ENCODE results near the gene EFEMP2. TPM values are rescaled to one million over a fixed set of nuclear protein-coding genes. Genes with fewer than 3 reads are reported as not detected.

The EFEMP2 gene
- total RNA-seq, 1 experiment from 2014 or later, result 23.7 TPM

DNA sequence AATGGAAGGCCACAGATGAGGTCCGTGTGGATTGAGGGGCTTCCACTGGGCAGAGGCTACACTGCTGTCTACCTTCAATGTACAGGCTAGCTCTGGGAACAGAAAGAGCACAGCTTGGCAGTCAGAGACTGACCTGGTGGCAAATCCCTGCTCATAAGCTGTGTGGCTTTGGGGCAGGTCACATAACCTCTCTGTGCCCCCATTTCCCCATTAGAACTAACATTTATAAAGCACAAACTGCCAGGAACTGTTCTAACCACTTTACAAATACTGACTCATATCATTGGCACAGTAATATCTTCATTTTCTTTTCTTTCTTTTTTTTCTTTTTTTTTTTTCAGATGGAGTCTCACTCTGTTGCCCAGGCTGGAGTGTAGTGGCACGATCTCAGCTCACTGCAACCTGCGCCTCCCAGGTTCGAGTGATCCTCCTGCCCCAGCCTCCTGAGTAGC is 24.4 kb upstream of the EFEMP2 start:
- peaks cover 64% of the 10 kb centered on the region for H3K4me1 ChIP-seq (ENCODE audit: control insufficient read depth, insufficient read depth, low read length)
- ChIA-PET CTCF (no interaction called here), POLR2A (interaction anchor here (0.7 to 4.4 kb wide), 4 partner anchors 15 to 217 kb away, joined by 6 to 37 read pairs (median 14); no protein-coding TSS in a partner anchor)
- TF ChIP-seq POLR2AphosphoS5 (IDR thresholded peaks at IDR 0.05; ENCODE audit: low read depth, low read length) (peak; percentile 40; the same call in 1 of the 2 replicates), TCF7L2 (IDR thresholded peaks at IDR 0.05; ENCODE audit: low read depth, low read length) (no peak)
- ATAC-seq (no peak), DNase-seq (ENCODE audit: low read depth, low spot score) (no peak)
- no peaks in the 10 kb centered on the region; the same call in 1 of the 2 replicates for H3K36me3 ChIP-seq (ENCODE audit: control insufficient read depth, insufficient read depth, low read length)
- H3K27ac ChIP-seq (ENCODE audit: low read length), result peak overlapping the region; percentile 87
- no peaks in the 10 kb centered on the region for H3K27me3 ChIP-seq (ENCODE audit: control insufficient read depth, insufficient read depth, low read length)
- intact Hi-C loops (cut with micrococcal nuclease; ENCODE audit: unreplicated experiment) (no loop called here), in situ Hi-C loops (cut with HindIII; ENCODE audit: low pct_unique_long_range_greater_than_20kb, low sequenced_read_pairs) (no loop called here)
- no peaks in the 10 kb centered on the region for H3K9me3 ChIP-seq (ENCODE audit: control insufficient read depth, insufficient read depth, low read depth, low read length)
- peak overlapping the region; percentile 82 to 89 for H3K4me3 ChIP-seq (ENCODE audit: low read depth in 2 of 2, low read length in 2 of 2)
- BruUV-seq (replicated peaks), result no TSS peak

DNA sequence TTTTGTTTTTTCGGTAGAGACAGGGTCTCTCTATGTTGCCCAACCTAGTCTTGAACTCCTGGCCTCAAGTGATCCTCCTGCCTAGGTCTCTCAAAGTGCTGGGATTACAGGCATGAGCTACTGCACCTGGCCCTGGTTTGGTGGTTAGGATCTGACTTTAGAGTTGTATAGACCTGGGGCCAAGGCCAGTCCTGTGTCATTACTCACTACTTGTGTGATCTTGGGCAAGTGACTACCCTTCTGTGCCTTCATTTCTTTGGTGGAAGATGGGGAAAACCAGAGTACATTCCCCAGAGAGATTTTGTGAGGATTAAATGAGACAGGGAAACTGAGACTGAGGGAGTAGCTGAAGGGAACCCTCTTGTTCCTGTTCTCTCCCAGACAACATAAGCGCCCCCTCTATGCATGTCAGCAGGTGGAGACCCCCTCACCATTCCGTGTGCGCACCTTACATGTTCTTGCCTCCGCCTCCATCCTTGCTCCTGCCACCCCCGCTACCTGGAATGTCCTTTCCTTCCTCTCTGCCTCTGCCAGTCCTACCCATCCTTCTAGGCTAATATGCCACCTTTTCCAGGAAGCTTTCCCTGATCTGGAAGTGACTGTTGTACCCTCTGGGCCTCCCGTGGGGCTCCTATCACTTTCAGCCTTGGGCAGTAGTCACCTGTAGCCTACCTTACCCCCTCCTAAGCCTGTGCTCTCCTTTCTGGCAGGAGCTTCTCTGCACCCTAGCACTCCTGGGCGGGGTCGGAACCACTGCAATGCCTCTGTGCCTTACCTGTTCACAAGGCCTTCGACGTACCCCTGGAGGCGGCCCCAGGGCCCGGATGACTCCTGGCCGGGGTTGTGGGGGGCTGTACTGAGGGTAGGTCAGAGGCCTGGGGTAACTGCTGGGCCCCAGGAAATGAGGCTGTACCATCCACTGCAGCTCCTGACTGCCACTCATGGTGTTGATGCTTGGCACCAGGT is 23.7 kb upstream of the EFEMP2 start:
- Histone ChIP-seq H3K4me3 (ENCODE audit: low read depth in 2 of 2, low read length in 2 of 2) (peak overlapping the region; percentile 82 to 89), H3K9me3 (ENCODE audit: control insufficient read depth, insufficient read depth, low read depth, low read length) (no peaks in the 10 kb centered on the region), H3K27me3 (ENCODE audit: control insufficient read depth, insufficient read depth, low read length) (no peaks in the 10 kb centered on the region), H3K36me3 (ENCODE audit: control insufficient read depth, insufficient read depth, low read length) (no peaks in the 10 kb centered on the region; the same call in 1 of the 2 replicates), H3K27ac (ENCODE audit: low read length) (peak overlapping the region; percentile 87), H3K4me1 (ENCODE audit: control insufficient read depth, insufficient read depth, low read length) (peaks cover 60% of the 10 kb centered on the region)
- in situ Hi-C loops (cut with HindIII; ENCODE audit: low pct_unique_long_range_greater_than_20kb, low sequenced_read_pairs), result no loop called here
- intact Hi-C loops (cut with micrococcal nuclease; ENCODE audit: unreplicated experiment), result no loop called here
- no TSS peak for BruUV-seq (replicated peaks)
- ATAC-seq (no peak), DNase-seq (ENCODE audit: low read depth, low spot score) (no peak)
- ChIA-PET POLR2A (interaction anchor here (3.2 to 4.4 kb wide), 2 partner anchors 16 to 19 kb away, joined by 20 to 37 read pairs; no protein-coding TSS in a partner anchor), CTCF (interaction anchor here (0.6 kb wide), 1 partner anchor 220 kb away, joined by 4 read pairs; no protein-coding TSS in a partner anchor)
- TF ChIP-seq, protein P1, sequence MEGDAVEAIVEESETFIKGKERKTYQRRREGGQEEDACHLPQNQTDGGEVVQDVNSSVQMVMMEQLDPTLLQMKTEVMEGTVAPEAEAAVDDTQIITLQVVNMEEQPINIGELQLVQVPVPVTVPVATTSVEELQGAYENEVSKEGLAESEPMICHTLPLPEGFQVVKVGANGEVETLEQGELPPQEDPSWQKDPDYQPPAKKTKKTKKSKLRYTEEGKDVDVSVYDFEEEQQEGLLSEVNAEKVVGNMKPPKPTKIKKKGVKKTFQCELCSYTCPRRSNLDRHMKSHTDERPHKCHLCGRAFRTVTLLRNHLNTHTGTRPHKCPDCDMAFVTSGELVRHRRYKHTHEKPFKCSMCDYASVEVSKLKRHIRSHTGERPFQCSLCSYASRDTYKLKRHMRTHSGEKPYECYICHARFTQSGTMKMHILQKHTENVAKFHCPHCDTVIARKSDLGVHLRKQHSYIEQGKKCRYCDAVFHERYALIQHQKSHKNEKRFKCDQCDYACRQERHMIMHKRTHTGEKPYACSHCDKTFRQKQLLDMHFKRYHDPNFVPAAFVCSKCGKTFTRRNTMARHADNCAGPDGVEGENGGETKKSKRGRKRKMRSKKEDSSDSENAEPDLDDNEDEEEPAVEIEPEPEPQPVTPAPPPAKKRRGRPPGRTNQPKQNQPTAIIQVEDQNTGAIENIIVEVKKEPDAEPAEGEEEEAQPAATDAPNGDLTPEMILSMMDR (IDR thresholded peaks at IDR 0.05), result no peak
- TF ChIP-seq, protein P2, sequence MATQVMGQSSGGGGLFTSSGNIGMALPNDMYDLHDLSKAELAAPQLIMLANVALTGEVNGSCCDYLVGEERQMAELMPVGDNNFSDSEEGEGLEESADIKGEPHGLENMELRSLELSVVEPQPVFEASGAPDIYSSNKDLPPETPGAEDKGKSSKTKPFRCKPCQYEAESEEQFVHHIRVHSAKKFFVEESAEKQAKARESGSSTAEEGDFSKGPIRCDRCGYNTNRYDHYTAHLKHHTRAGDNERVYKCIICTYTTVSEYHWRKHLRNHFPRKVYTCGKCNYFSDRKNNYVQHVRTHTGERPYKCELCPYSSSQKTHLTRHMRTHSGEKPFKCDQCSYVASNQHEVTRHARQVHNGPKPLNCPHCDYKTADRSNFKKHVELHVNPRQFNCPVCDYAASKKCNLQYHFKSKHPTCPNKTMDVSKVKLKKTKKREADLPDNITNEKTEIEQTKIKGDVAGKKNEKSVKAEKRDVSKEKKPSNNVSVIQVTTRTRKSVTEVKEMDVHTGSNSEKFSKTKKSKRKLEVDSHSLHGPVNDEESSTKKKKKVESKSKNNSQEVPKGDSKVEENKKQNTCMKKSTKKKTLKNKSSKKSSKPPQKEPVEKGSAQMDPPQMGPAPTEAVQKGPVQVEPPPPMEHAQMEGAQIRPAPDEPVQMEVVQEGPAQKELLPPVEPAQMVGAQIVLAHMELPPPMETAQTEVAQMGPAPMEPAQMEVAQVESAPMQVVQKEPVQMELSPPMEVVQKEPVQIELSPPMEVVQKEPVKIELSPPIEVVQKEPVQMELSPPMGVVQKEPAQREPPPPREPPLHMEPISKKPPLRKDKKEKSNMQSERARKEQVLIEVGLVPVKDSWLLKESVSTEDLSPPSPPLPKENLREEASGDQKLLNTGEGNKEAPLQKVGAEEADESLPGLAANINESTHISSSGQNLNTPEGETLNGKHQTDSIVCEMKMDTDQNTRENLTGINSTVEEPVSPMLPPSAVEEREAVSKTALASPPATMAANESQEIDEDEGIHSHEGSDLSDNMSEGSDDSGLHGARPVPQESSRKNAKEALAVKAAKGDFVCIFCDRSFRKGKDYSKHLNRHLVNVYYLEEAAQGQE (IDR thresholded peaks at IDR 0.05; ENCODE audit: insufficient read depth in 1 of 2, low read depth in 2 of 2, low read length in 1 of 2), result no peak
- TF ChIP-seq TCF7L2 (IDR thresholded peaks at IDR 0.05; ENCODE audit: low read depth, low read length) (no peak), POLR2AphosphoS5 (IDR thresholded peaks at IDR 0.05; ENCODE audit: low read depth, low read length) (no peak; the same call in 1 of the 2 replicates), SIN3A (IDR thresholded peaks at IDR 0.05; ENCODE audit: borderline replicate concordance, insufficient read depth, low read depth, low read length) (no peak)

Data from Panc1 (cell line).